ENCODE results near the gene GJC2.

GRCh38 chr1:228198977-228199590 lies 49.4 kb downstream of the GJC2 start:
- no peak for TF ChIP-seq EZH2 (IDR thresholded peaks at IDR 0.05; ENCODE audit: borderline replicate concordance, control insufficient read depth, low read depth, low read length)
- no peak for TF ChIP-seq NRF1 (conservative IDR thresholded peaks at IDR 0.05; ENCODE audit: low read depth, low read length)
